Measurements from ENCODE around the gene SLA2. TPM values are rescaled to one million over a fixed set of nuclear protein-coding genes. Genes with fewer than 3 reads are reported as not detected.
A peak's percentile ranks its signal among the peaks of the same experiment; 100 is the strongest.

Gene SLA2
- polyA plus RNA-seq, 1 of the 3 experiments (the other 2 are of a cell fraction): not detected

DNA sequence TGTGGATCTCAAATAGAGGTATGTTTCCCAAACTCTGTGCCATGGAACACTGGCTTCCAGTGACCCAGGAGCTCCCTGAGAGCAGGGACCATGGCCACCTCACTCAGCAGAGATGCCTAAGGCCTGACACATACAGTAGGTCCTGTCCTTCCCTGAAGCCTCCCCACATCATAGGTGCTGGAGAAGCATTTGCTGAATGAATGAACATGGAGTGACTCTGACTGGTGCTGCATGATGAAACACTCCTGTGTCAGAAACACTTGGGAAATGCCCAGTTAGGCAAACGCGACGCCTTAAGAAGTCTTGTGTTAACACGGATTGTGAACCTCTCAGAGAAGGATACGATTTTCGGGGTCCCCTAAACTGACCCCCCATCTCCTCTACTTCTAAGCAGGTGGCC is 14.3 kb downstream of the SLA2 start:
- Histone ChIP-seq H3K9me2 (no peaks in the 10 kb centered on the region), H3K27me3 (ENCODE audit: insufficient read depth) (no peaks in the 10 kb centered on the region), H3K9me3 (no peaks in the 10 kb centered on the region), H3K79me2 (ENCODE audit: insufficient read depth) (no peaks in the 10 kb centered on the region), H3K9ac (no peak overlapping the region), H3K4me2 (no peak overlapping the region), H3K4me1 (ENCODE audit: control insufficient read depth in 1 of 2, insufficient read depth in 2 of 2, low read depth in 1 of 2, low read length in 1 of 2) (no peaks in the 10 kb centered on the region), H3K36me3 (replicated peaks in 1 of 2; ENCODE audit: control insufficient read depth in 1 of 2, insufficient read depth in 2 of 2, low read length in 1 of 2) (no peaks in the 10 kb centered on the region), H3K4me3 (ENCODE audit: low read depth in 2 of 2, low read length in 1 of 2) (no peak overlapping the region), H3K27ac (ENCODE audit: low read depth in 2 of 2, low read length in 1 of 2) (no peak overlapping the region), H4K20me1 (ENCODE audit: insufficient read depth) (no peaks in the 10 kb centered on the region), H2AFZ (ENCODE audit: low read depth) (no peak overlapping the region), H3F3A (replicated peaks; ENCODE audit: insufficient read depth) (no peaks in the 10 kb centered on the region)
- POLR2A ChIA-PET: interaction anchor here (0.6 kb wide), 1 partner anchor 488 kb away, joined by 5 read pairs; no protein-coding TSS in a partner anchor
- CTCF ChIA-PET: interaction anchor here (0.8 kb wide), 1 partner anchor 19 kb away, joined by 3 read pairs; no protein-coding TSS in a partner anchor
- DNase-seq: no peak
- TF ChIP-seq, protein P1, sequence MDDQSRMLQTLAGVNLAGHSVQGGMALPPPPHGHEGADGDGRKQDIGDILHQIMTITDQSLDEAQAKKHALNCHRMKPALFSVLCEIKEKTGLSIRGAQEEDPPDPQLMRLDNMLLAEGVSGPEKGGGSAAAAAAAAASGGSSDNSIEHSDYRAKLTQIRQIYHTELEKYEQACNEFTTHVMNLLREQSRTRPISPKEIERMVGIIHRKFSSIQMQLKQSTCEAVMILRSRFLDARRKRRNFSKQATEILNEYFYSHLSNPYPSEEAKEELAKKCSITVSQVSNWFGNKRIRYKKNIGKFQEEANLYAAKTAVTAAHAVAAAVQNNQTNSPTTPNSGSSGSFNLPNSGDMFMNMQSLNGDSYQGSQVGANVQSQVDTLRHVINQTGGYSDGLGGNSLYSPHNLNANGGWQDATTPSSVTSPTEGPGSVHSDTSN (IDR thresholded peaks at IDR 0.05): no peak
- WGBS (ENCODE audit: low lambda C conversion rate): 81% methylated on average over 6 of the region's 6 CpGs

DNA sequence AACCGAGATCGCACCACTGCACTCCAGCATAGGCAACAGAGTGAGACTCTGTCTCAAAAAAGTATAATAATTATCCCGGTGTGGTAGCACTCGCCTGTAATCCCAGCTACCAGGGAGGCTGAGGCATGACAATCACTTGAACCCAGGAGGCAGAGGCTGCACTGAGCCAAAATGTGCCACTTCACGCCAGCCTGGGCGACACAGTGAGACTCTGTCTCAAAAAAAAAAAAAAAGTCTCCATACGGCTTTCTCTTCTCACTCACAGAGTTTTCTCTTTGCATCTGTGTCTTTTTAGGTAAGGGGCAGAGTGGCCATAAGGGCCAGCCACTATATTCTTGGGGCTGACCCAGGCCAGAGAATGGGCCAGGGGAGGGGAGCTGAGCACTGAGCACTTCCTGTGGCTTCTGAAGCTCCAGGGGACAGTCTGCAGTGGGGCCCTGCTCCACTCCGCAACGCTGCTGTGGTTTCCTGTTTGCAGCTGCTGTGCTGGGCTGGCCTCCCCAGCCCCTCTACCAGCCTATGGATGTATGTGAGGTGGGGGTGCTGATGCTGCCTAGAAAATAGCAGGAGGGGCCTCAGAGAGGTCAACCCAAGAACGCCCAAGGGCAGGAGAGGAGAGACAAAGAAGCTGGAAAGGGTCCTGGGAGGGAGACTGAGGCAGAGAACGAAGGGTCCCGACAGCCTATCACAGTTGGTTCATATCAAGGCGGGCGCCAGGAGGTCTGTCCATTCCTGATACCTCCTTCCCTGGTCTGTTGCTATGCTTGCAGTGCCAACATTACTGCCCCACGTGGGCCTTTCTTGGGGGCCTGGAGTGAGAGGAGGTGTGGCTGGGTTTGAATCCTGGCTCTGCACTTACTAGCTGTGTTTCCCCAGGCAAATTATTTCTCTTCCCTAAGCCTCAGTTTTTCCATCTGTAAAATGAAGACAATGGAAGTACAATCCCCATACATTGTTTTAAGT is 16.0 kb downstream of the SLA2 start:
- 88% methylated on average over 15 of the region's 15 CpGs for WGBS (ENCODE audit: low lambda C conversion rate)
- H3K4me2 ChIP-seq: no peak overlapping the region
- H3K9me2 ChIP-seq: no peaks in the 10 kb centered on the region
- H3K36me3 ChIP-seq (replicated peaks in 1 of 2; ENCODE audit: control insufficient read depth in 1 of 2, insufficient read depth in 2 of 2, low read length in 1 of 2): no peaks in the 10 kb centered on the region
- H3K9me3 ChIP-seq: no peaks in the 10 kb centered on the region
- no peaks in the 10 kb centered on the region for H4K20me1 ChIP-seq (ENCODE audit: insufficient read depth)
- ChIA-PET CTCF (interaction anchor here (1.5 kb wide), 1 partner anchor 18 kb away, joined by 4 read pairs; no protein-coding TSS in a partner anchor), POLR2A (no interaction called here)
- no peak overlapping the region for H3K27ac ChIP-seq (ENCODE audit: low read depth in 2 of 2, low read length in 1 of 2)
- DNase-seq: no peak
- no peak overlapping the region for H3K4me3 ChIP-seq (ENCODE audit: low read depth in 2 of 2, low read length in 1 of 2)
- H3K27me3 ChIP-seq (ENCODE audit: insufficient read depth): no peaks in the 10 kb centered on the region
- H3K79me2 ChIP-seq (ENCODE audit: insufficient read depth): no peaks in the 10 kb centered on the region
- no peak overlapping the region for H3K9ac ChIP-seq
- TF ChIP-seq FOSL2 (IDR thresholded peaks at IDR 0.05; ENCODE audit: borderline replicate concordance, low read depth) (no peak), FOXM1 (IDR thresholded peaks at IDR 0.05; ENCODE audit: low read depth) (no peak), RCOR1 (IDR thresholded peaks at IDR 0.05; ENCODE audit: low read length) (no peak), NFIC (IDR thresholded peaks at IDR 0.05; ENCODE audit: borderline replicate concordance) (no peak), TAF1 (IDR thresholded peaks at IDR 0.05; ENCODE audit: borderline replicate concordance, low read depth, low read length) (no peak), ELF1 (IDR thresholded peaks at IDR 0.05) (no peak), MEF2A (IDR thresholded peaks at IDR 0.05; ENCODE audit: borderline replicate concordance, low read depth) (no peak), SMC3 (IDR thresholded peaks at IDR 0.05; ENCODE audit: low read depth, low read length) (no peak), FOXJ3 (CRISPR knock-in tag; IDR thresholded peaks at IDR 0.05) (no peak)
- TF ChIP-seq, protein P2, sequence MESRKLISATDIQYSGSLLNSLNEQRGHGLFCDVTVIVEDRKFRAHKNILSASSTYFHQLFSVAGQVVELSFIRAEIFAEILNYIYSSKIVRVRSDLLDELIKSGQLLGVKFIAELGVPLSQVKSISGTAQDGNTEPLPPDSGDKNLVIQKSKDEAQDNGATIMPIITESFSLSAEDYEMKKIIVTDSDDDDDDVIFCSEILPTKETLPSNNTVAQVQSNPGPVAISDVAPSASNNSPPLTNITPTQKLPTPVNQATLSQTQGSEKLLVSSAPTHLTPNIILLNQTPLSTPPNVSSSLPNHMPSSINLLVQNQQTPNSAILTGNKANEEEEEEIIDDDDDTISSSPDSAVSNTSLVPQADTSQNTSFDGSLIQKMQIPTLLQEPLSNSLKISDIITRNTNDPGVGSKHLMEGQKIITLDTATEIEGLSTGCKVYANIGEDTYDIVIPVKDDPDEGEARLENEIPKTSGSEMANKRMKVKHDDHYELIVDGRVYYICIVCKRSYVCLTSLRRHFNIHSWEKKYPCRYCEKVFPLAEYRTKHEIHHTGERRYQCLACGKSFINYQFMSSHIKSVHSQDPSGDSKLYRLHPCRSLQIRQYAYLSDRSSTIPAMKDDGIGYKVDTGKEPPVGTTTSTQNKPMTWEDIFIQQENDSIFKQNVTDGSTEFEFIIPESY (IDR thresholded peaks at IDR 0.05; ENCODE audit: borderline replicate concordance, low read depth): no peak
- TF ChIP-seq, protein P1 (IDR thresholded peaks at IDR 0.05): no peak
- TF ChIP-seq, protein P3, sequence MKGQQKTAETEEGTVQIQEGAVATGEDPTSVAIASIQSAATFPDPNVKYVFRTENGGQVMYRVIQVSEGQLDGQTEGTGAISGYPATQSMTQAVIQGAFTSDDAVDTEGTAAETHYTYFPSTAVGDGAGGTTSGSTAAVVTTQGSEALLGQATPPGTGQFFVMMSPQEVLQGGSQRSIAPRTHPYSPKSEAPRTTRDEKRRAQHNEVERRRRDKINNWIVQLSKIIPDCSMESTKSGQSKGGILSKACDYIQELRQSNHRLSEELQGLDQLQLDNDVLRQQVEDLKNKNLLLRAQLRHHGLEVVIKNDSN (IDR thresholded peaks at IDR 0.05; ENCODE audit: borderline replicate concordance, low read depth): no peak
- H3F3A ChIP-seq (replicated peaks; ENCODE audit: insufficient read depth): no peaks in the 10 kb centered on the region
- peak overlapping the region; percentile 11; the same call in 1 of the 2 replicates for H2AFZ ChIP-seq (ENCODE audit: low read depth)
- H3K4me1 ChIP-seq (ENCODE audit: control insufficient read depth in 1 of 2, insufficient read depth in 2 of 2, low read depth in 1 of 2, low read length in 1 of 2): no peaks in the 10 kb centered on the region
